Activated CD4-positive, CD25-positive, alpha-beta regulatory T cell treated with anti-CD3 and anti-CD28 coated beads, Interleukin-2, amount 50 U/mL, for 16 hours (primary cell): ENCODE measurements around the gene KCTD19.
A peak's percentile ranks its signal among the peaks of the same experiment; 100 is the strongest.

Experiments used
- DNase-seq: peaks from one replicate; pipeline ENCODE4 v3.0.0-alpha.2; 2020; ENCODE audit warnings: low read depth, low spot score

Gene KCTD19

GRCh38 chr16:67283039-67283825 is 43.3 kb downstream of the KCTD19 start:
- DNase-seq: no peak

GRCh38 chr16:67282447-67282805 is 44.1 kb downstream of the KCTD19 start:
- DNase-seq: no peak

GRCh38 chr16:67281536-67282446 is 44.8 kb downstream of the KCTD19 start:
- no peak for DNase-seq

DNA sequence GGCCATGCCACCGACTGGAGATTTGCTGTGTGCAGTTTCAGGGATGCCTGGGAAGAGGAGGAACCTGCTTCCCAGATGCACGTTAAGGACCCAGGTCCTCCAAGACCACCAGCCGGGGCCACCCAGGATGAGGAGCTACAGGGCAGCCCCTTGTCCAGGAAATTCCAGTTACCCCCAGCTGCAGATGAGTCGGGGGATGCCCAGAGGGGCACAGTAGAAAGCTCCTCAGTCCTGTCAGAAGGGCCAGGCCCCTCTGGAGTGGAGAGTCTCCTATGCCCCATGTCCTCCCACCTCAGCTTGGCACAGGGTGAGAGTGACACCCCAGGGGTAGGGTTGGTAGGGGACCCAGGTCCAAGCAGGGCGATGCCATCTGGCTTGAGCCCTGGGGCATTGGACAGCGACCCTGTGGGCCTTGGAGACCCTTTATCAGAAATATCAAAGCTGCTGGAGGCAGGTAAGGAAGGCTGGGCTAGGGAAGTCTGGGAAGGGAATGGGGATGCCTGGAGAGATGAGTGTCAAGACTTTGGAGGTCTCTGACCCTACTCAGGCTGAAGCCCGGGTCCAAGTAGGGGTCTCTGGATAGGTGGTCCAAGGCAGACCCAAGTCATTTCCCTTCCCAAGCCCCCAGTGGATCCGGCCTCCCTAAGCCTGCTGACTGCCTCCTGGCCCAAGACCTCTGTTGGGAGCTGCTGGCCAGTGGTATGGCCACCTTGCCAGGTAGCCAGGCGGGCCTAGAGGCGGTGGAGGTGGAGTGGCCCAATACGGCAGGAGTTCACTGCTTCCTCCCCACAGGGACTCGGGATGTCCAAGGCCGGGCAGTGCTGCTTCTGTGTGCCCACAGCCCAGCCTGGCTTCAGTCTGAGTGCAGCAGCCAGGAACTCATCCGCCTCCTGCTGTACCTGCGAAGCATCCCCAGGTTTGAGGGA is 46.2 kb downstream of the KCTD19 start:
- DNase-seq: no peak

DNA sequence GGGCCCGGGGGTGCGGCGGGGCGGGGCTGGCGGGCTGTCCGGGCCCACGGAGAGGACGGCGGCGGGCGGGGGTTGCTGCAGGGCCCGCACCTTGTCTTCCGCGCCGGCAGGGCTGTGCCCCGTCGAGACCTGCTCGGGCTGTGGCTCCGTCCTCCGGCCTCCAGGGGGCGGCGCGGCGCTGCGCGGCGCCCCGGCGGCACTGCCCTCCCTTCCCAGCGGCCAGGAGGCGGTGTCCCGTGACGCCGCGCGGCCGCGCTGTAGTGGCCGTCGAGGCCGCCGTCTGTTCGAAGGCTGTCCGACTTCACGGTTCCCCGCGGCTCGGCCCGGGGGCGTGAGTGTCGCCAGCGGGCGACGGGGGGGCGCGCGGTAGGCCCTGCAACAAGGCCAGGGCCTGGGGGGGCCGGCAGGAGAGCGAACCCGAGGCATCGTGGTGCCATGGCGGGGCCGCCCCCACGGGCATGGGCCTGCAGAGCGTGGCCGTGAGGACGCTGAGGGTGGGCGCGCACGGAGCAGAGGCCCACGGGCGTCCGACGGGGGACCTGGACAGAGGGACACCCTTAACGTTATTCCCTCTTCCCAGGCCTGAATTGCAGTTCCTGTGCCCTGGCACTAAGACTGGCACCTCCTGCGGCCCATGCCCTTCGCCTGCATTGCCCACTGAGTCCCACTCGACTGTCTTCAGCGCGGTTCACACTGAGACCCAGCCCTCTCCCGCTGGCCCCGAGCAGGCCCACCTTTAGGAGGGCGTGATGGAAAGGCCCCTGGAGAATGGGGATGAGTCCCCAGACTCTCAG is 47.0 kb downstream of the KCTD19 start, which contains the start of gene PLEKHG4:
PLEKHG4 (plus strand) TSS at position 237 of the 794 bp plus-strand sequence; CDS start at position 750, 513 bp downstream.
- peak; percentile 55 for DNase-seq

GRCh38 chr16:67278773-67279295 is 47.7 kb downstream of the KCTD19 start:
- peak; percentile 15 for DNase-seq

GRCh38 chr16:67277999-67278772 is 48.4 kb downstream of the KCTD19 start:
- DNase-seq: no peak

DNA sequence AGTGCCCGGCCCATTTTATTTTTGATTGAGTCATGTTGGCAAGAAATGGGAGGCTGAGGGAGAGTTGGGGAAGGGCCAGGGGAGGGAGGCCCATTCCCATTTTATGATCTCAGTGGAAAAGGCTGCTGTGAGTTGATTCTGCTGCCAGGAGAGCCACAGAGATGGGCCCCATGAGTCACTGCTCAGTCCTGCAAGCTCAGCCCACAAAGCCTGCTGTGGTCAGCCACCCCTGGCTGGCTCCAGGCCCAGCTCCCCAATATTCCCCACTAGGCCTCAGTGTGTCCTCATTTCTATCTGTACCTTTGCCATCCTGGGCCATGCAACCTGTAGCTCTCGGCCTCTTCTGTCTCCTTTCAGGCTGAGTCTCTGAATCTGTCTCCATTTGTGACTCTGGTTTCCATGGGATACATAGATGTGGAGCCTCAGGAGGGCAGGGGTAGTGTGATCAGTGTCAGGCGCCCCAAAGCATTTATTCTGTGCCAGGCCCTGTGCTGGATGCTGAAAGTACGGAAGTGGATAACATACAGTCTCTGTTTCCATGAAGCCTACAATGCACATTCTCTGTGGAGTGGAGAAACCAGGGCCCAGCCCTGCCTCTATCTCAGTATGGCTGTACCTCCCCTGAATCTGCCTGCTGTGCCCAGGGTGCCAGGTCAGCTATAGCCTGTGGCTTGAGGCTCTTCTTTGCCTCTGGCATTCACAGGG is 49.1 kb downstream of the KCTD19 start:
- DNase-seq: no peak

- no peak for DNase-seq
These were observed 51.2 kb downstream of the KCTD19 start for GRCh38 chr16:67275321-67275720.

GRCh38 chr16:67271446-67271845 is 55.1 kb downstream of the KCTD19 start:
- DNase-seq: no peak

DNA sequence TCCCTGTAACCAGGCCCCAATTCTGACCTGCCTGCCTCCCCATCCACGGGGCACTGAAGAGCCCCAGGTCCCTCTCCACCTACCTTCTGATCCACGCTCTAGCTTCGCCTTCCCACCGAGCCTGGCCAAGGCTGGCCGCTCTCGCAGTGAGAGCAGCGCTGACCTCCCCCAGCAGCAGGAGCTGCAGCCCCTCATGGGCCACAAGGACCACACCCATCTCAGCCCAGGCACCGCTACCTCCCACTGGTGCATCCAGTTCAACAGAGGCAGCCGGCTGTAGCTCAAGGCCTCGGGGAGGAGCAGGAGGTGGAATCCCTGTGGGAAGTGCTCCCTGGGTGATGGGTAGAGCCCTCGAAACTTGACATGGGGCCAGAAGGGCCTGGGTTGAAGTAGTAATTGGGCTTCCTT is 55.6 kb downstream of the KCTD19 start:
- DNase-seq: no peak

- no peak for DNase-seq
These were observed 56.8 kb downstream of the KCTD19 start for GRCh38 chr16:67269766-67270165.

GRCh38 chr16:67268136-67268579 is 58.4 kb downstream of the KCTD19 start:
- no peak for DNase-seq

GRCh38 chr16:67265834-67266233 is 60.7 kb downstream of the KCTD19 start:
- DNase-seq: no peak

DNA sequence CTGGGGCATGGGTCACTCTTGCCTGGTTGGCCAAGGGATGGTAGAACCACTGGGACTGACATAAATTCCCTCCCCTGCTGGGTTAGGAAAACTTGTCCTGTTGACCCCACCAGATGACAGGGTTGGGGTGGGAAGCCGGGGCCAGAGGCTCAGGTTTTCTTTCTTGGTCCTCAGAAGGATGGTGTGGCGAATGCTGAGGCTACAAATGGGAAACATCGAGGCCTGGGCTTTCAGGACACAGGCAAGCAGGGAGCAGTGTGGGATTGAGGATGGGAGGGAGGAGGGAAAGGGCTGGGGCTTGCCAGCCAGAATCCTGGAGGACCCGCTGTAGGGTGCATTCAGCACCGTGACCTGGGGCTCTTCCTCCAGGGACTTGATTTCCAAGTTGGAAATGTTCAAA is 61.7 kb downstream of the KCTD19 start:
- DNase-seq: no peak

DNA sequence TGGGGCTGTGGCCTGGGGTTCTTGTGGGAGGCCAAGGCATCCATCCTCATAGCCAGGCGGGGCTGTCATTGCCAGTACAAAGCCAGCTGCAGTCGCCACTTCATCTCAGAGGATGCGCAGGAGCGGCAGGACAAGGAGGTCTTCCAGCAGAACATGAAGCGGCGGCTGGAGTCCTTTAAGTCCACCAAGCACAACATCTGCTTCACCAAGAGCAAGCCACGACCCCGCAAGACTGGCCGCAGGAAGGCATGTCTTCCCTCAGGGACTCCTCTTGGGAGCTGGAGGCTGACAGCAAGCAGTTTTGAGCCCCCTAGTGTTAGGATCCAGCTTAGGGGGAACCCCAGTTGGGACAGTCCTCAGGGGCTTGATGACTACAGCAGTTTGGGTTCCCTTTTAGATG is 62.3 kb downstream of the KCTD19 start:
- DNase-seq: no peak

- no peak for DNase-seq
These were observed 63.3 kb downstream of the KCTD19 start for GRCh38 chr16:67263201-67263600.

GRCh38 chr16:67260426-67261063 is 66.0 kb downstream of the KCTD19 start:
- DNase-seq: no peak
